ENCODE measurements around the gene TNFAIP6.
"Not testable (repeated sequence)": the region's sequence is repeated elsewhere in the genome, so short reads cannot be mapped to it uniquely, and the experiment has no call there.

Gene TNFAIP6

GRCh38 chr2:151357359-151357758 is at the start of gene TNFAIP6:
TSS of gene TNFAIP6 (plus strand) at chr2:151357592. CDS start at chr2:151357667, 75 bp downstream.
- peak; percentile 83 to 99 (median 98) for DNase-seq

- not testable (repeated sequence) for DNase-seq
These were observed 47.1 kb upstream of the TNFAIP6 start for GRCh38 chr2:151310313-151310712.

GRCh38 chr2:151312440-151312839 is 45.0 kb upstream of the TNFAIP6 start:
- DNase-seq: not testable (repeated sequence)

GRCh38 chr2:151315381-151315903 is 42.0 kb upstream of the TNFAIP6 start:
- DNase-seq: no peak

- DNase-seq: peak; percentile 18 to 68 (median 56)
These were observed 31.8 kb upstream of the TNFAIP6 start for GRCh38 chr2:151325581-151326095.

GRCh38 chr2:151326554-151326953 is 30.8 kb upstream of the TNFAIP6 start:
- no peak for DNase-seq

GRCh38 chr2:151329998-151330397 is 27.4 kb upstream of the TNFAIP6 start:
- no peak for DNase-seq

- no peak for DNase-seq
These were observed 24.3 kb upstream of the TNFAIP6 start for GRCh38 chr2:151333083-151333482.

GRCh38 chr2:151334082-151334815 is 23.1 kb upstream of the TNFAIP6 start:
- no peak for DNase-seq

- no peak for DNase-seq
These were observed 20.5 kb upstream of the TNFAIP6 start for GRCh38 chr2:151336863-151337371.

GRCh38 chr2:151337643-151338042 is 19.7 kb upstream of the TNFAIP6 start:
- DNase-seq: peak in 2 of 3 donors; percentile 50 to 81

GRCh38 chr2:151338115-151338514 is 19.3 kb upstream of the TNFAIP6 start:
- no peak for DNase-seq

GRCh38 chr2:151343073-151343472 is 14.3 kb upstream of the TNFAIP6 start:
- DNase-seq: no peak

GRCh38 chr2:151344191-151344590 is 13.2 kb upstream of the TNFAIP6 start:
- DNase-seq: peak; percentile 29 to 47 (median 39)

GRCh38 chr2:151344906-151345305 is 12.5 kb upstream of the TNFAIP6 start:
- DNase-seq: no peak

GRCh38 chr2:151347294-151347693 is 10.1 kb upstream of the TNFAIP6 start:
- no peak for DNase-seq

GRCh38 chr2:151347906-151348305 is 9.5 kb upstream of the TNFAIP6 start:
- peak; percentile 32 to 35 (median 35) for DNase-seq

- no peak for DNase-seq
These were observed 6.7 kb upstream of the TNFAIP6 start for GRCh38 chr2:151350579-151351195.

GRCh38 chr2:151353995-151354394 is 3.4 kb upstream of the TNFAIP6 start:
- DNase-seq: peak; percentile 59 to 78 (median 59)

GRCh38 chr2:151354807-151355206 is 2.6 kb upstream of the TNFAIP6 start:
- DNase-seq: no peak

GRCh38 chr2:151358166-151358970 is 976 bp downstream of the TNFAIP6 start:
- no peak for DNase-seq

- peak in 2 of 3 donors; percentile 36 to 60 for DNase-seq
These were observed 2.5 kb downstream of the TNFAIP6 start for GRCh38 chr2:151359768-151360461.

Measured in suppressor macrophage treated with lipopolysaccharide for 1 hour (primary cell).